ENCODE data around the gene NEFH.

NEFH gene

GRCh38 chr22:29450222-29450621 is 29.8 kb upstream of the NEFH start:
- TF ChIP-seq, protein P1, sequence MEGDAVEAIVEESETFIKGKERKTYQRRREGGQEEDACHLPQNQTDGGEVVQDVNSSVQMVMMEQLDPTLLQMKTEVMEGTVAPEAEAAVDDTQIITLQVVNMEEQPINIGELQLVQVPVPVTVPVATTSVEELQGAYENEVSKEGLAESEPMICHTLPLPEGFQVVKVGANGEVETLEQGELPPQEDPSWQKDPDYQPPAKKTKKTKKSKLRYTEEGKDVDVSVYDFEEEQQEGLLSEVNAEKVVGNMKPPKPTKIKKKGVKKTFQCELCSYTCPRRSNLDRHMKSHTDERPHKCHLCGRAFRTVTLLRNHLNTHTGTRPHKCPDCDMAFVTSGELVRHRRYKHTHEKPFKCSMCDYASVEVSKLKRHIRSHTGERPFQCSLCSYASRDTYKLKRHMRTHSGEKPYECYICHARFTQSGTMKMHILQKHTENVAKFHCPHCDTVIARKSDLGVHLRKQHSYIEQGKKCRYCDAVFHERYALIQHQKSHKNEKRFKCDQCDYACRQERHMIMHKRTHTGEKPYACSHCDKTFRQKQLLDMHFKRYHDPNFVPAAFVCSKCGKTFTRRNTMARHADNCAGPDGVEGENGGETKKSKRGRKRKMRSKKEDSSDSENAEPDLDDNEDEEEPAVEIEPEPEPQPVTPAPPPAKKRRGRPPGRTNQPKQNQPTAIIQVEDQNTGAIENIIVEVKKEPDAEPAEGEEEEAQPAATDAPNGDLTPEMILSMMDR (conservative IDR thresholded peaks at IDR 0.05; ENCODE audit: low read depth), result no peak
- ChIA-PET CTCF (no interaction called here), POLR2A (ENCODE audit: low non-redundant PET) (no interaction called here)
- no peak overlapping the region for H3K27ac ChIP-seq
- DNase-seq (ENCODE audit: low spot score), result no peak

GRCh38 chr22:29451863-29452262 is 28.2 kb upstream of the NEFH start:
- no peak overlapping the region for H3K27ac ChIP-seq
- DNase-seq (ENCODE audit: low spot score), result no peak
- ChIA-PET POLR2A (ENCODE audit: low non-redundant PET) (no interaction called here), CTCF (no interaction called here)
- TF ChIP-seq, protein P1 (conservative IDR thresholded peaks at IDR 0.05; ENCODE audit: low read depth), result no peak

DNA sequence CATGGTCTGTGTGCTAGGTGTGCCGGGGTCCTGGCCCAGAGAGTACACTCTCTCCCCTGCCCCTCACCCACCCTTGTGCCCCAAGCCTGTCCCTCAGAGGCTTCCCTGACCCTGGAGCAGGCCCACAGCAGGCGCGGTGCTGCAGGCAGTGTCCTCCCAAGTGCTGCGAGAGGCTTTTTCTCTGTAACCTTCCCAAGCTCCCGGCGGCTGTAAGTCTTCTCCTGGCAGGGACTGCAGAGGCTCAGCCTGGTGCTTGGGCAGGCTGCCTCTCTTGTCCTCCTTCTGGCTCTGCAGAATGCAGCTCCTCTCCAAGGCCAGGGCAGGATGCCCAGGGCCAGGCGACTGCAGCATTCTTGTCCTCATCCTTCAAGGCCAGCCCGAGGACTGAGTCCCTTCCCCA is 25.7 kb upstream of the NEFH start:
- H3K27ac ChIP-seq, result no peak overlapping the region
- TF ChIP-seq, protein P1 (conservative IDR thresholded peaks at IDR 0.05; ENCODE audit: low read depth), result no peak
- POLR2A ChIA-PET (ENCODE audit: low non-redundant PET), result no interaction called here
- DNase-seq (ENCODE audit: low spot score), result no peak
- CTCF ChIA-PET, result no interaction called here

DNA sequence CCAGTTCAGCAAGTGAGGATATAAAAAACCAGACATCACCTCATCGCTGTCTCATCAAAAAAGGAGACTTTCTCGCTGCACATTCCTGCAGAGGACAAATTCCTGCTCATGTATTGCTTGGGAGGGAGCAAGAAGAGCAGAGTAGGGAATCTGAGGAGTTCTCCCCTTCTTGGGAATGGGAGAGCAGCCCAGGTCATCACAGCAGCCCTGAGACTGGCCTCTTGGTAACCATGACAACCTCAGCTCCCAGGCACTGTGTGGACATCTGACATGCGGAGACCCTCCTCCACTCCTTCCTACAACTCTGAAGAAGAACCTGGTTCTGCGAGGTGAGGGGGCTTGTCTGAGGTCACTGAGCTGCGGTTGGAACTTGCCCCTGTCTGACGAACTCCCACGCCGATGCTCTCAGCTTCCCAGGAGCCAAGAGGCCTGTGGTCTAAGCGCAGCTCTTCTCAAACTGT is 23.8 kb upstream of the NEFH start:
- ChIA-PET POLR2A (ENCODE audit: low non-redundant PET) (no interaction called here), CTCF (no interaction called here)
- TF ChIP-seq, protein P1 (conservative IDR thresholded peaks at IDR 0.05; ENCODE audit: low read depth), result no peak
- H3K27ac ChIP-seq, result no peak overlapping the region
- no peak for DNase-seq (ENCODE audit: low spot score)

DNA sequence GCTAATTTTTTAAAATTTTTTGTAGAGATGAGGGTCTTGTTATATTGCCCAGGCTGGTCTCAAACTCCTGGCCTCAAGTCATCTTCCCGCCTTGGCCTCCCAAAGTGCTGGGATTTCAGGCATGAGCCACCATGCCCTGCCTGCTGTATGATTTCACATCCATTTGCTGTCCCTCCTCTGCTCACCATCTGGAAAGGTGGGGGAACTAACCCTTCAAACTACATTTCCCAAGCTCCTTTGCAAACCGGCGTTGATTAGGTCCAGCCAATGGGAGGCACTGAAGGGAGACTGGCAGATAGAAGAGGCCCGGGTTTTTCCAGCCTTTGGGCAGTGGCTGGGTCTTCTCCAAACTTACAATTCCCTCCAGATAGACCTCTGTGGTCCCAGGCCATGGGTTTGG is 22.3 kb upstream of the NEFH start:
- POLR2A ChIA-PET (ENCODE audit: low non-redundant PET), result no interaction called here
- CTCF ChIA-PET, result interaction anchor here (0.7 kb wide), 1 partner anchor 11 kb away, joined by 3 read pairs; no protein-coding TSS in a partner anchor
- peak; percentile 45 for DNase-seq (ENCODE audit: low spot score)
- TF ChIP-seq, protein P1 (conservative IDR thresholded peaks at IDR 0.05; ENCODE audit: low read depth), result no peak
- no peak overlapping the region for H3K27ac ChIP-seq

DNA sequence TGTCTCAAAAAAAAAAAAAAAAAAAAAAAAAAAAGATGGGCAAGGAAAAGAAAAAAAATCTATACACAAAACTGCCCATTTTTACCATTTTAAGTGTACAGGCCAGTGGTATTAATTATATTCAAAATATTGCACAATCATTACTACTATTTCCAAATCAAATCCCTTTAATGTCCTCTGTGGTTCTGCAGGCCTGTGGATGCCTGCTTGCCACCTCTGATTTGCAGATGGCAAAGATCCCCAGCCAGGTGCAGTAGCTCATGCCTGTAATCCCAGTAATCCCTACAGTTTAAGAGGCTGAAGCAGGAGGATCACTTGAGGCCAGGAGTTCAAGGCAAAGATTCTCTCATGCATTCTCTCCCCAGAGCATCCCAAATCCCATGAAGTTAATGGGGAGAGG is 21.5 kb upstream of the NEFH start:
- H3K27ac ChIP-seq, result peak overlapping the region; percentile 31; the same call in 1 of the 2 replicates
- DNase-seq (ENCODE audit: low spot score), result no peak
- ChIA-PET CTCF (no interaction called here), POLR2A (ENCODE audit: low non-redundant PET) (no interaction called here)
- TF ChIP-seq, protein P1 (conservative IDR thresholded peaks at IDR 0.05; ENCODE audit: low read depth), result no peak

GRCh38 chr22:29459773-29460172 is 20.2 kb upstream of the NEFH start:
- CTCF ChIA-PET, result interaction anchor here (1.0 kb wide), 1 partner anchor 11 kb away, joined by 4 read pairs; no protein-coding TSS in a partner anchor
- DNase-seq (ENCODE audit: low spot score), result no peak
- TF ChIP-seq, protein P1 (conservative IDR thresholded peaks at IDR 0.05; ENCODE audit: low read depth), result no peak
- POLR2A ChIA-PET (ENCODE audit: low non-redundant PET), result no interaction called here
- H3K27ac ChIP-seq, result no peak overlapping the region

Data from RWPE1 (cell line).